ENCODE measurements around the gene TRPV4.

The TRPV4 gene

GRCh38 chr12:109744026-109744425, 89.2 kb downstream of the TRPV4 start:
- no peak for DNase-seq (ENCODE audit: low read depth)
- TF ChIP-seq MYC (IDR thresholded peaks at IDR 0.05; ENCODE audit: low read depth, low read length) (no peak), MAX (IDR thresholded peaks at IDR 0.05; ENCODE audit: low read depth, low read length) (no peak), CTCF (IDR thresholded peaks at IDR 0.05; ENCODE audit: low read depth, low read length) (no peak)
- H3K4me3 ChIP-seq (ENCODE audit: low read depth, low read length): no peak overlapping the region

GRCh38 chr12:109743076-109743910, 89.9 kb downstream of the TRPV4 start:
- DNase-seq (ENCODE audit: low read depth): no peak
- TF ChIP-seq CTCF (IDR thresholded peaks at IDR 0.05; ENCODE audit: low read depth, low read length) (no peak), MAX (IDR thresholded peaks at IDR 0.05; ENCODE audit: low read depth, low read length) (no peak), POLR2A (IDR thresholded peaks at IDR 0.05; ENCODE audit: extremely low read depth, insufficient read length) (no peak), MYC (IDR thresholded peaks at IDR 0.05; ENCODE audit: low read depth, low read length) (no peak)
- no peak overlapping the region for H3K4me3 ChIP-seq (ENCODE audit: low read depth, low read length)

DNA sequence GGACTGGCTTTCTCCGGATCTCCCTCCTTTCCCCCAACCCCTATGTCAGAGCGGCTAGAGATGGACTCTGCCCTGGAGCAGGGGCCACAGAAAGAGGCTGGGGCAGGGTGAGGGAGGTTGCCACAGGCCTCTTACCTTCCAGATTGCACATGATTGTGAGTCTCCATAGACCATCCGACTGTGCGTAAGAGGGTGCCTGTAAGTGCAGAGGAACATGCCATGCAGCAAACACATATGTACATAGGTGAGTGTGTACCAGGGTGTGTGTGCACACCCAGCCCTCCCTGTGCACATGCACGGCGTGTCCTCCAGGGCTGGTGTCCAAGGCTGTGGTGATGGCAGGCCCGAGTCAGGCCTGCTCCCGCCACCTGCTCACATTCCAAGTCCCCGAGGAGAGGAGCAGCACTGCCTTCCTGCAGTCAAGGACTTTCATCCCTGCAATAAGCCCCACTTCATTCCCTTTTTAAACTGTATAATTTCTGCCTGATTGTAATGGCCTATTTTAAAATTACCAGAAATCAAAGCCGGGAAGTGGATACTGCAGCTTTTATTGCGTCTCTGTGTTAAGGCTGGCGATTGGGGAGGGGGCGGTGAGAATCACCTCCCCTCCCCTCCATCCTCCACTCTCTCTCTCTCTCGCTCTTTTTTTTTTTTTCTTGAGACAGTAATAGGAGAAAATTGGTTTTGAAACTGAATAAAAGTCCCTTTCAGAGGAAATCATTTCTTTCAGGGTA, 91.1 kb downstream of the TRPV4 start:
- DNase-seq (ENCODE audit: low read depth): no peak
- H3K4me3 ChIP-seq (ENCODE audit: low read depth, low read length): no peak overlapping the region
- TF ChIP-seq MYC (IDR thresholded peaks at IDR 0.05; ENCODE audit: low read depth, low read length) (no peak), CTCF (IDR thresholded peaks at IDR 0.05; ENCODE audit: low read depth, low read length) (no peak), MAX (IDR thresholded peaks at IDR 0.05; ENCODE audit: low read depth, low read length) (no peak)

- no peak for DNase-seq (ENCODE audit: low read depth)
- no peak overlapping the region for H3K4me3 ChIP-seq (ENCODE audit: low read depth, low read length)
- TF ChIP-seq MAX (IDR thresholded peaks at IDR 0.05; ENCODE audit: low read depth, low read length): no peak
- TF ChIP-seq MYC (IDR thresholded peaks at IDR 0.05; ENCODE audit: low read depth, low read length): no peak
- no peak for TF ChIP-seq POLR2A (IDR thresholded peaks at IDR 0.05; ENCODE audit: extremely low read depth, insufficient read length)
- TF ChIP-seq CTCF (IDR thresholded peaks at IDR 0.05; ENCODE audit: low read depth, low read length): no peak
These were observed 91.8 kb downstream of the TRPV4 start for GRCh38 chr12:109741286-109741969.

DNA sequence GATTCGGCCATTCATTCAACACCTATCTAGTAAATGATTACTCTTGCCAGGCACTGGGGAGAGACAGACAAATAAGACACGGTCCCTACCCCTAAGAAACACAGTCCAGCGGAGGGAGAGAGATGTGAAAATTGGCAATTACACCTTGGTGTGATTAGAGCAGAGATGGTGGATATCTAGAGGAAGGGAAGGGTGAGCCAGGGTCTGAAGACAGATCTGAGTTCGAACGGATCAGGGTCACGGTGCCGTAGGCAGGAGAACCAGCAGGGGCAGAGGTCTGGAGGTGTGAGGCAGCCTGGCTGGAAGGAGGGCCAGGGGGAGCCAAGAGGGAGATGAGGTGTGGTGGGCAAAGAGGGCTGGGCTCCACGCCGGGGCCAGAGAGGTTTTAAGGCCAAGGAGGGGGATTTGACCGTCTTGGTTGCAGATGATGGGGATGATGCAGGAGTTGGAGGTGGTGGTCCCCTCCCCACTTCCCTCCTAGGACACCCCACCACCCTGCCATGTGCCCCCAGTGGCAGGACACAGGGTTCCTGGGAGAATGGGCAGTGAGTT, 92.4 kb downstream of the TRPV4 start:
- no peak overlapping the region for H3K4me3 ChIP-seq (ENCODE audit: low read depth, low read length)
- TF ChIP-seq MYC (IDR thresholded peaks at IDR 0.05; ENCODE audit: low read depth, low read length) (no peak), POLR2A (IDR thresholded peaks at IDR 0.05; ENCODE audit: extremely low read depth, insufficient read length) (no peak), CTCF (IDR thresholded peaks at IDR 0.05; ENCODE audit: low read depth, low read length) (no peak), MAX (IDR thresholded peaks at IDR 0.05; ENCODE audit: low read depth, low read length) (no peak)
- no peak for DNase-seq (ENCODE audit: low read depth)

Data from NB4 (cell line).